GM18858 (cell line): ENCODE data around the gene RREB1.

Experiments
- ATAC-seq: cut with Tn5 transposase; IDR thresholded peaks from one replicate; pipeline ENCODE4 v1.9.1; 2021; ENCODE audit not compliant: unreplicated experiment

The RREB1 gene

GRCh38 chr6:7218406-7218988 lies 110.7 kb downstream of the RREB1 start:
- no peak for ATAC-seq

DNA sequence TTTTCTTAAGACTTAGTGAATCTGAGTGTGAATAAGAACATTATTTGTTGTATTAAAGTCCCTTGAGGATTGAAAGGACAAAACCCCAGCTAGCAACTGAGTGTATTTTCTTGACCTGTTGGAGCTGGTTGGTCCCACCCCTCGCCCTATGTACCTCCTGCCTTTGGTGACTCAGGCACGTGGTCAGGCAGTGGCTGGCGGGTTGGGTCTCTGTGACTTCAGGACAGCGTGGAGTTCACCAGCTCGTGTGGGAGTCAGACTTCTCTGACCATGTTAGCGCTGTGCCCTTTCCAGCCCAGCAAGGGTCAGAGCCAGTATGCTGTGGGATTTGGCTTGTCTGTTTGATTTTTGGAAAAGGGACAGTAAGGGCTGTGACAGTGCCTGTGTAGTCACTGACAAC lies 111.5 kb downstream of the RREB1 start:
- ATAC-seq: no peak

- no peak for ATAC-seq
Observed at GRCh38 chr6:7222197-7222596, 114.4 kb downstream of the RREB1 start.

DNA sequence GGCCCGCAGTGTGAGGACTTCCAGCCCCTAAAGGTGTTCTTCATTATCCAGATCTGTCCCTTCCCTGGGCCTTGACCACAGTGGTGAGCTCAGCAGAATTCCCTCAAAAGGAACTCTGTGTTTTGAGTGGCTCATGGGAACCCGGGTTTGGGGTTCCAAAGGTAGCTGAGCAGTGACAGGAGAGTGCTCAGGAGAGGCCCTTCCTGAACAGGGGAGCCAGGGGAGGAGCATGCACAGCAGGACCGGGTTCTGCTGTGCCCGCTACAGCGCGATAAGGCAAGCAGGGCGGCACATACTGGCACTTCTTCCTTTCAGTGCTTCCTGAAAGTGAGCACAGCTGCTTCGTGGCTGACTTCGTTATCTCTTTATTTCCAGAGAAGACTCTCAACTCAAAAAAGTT lies 117.0 kb downstream of the RREB1 start:
- ATAC-seq: no peak

GRCh38 chr6:7228662-7229375 lies 121.1 kb downstream of the RREB1 start:
- ATAC-seq: no peak

GRCh38 chr6:7229376-7230326 lies 121.9 kb downstream of the RREB1 start:
- no peak for ATAC-seq

- ATAC-seq: no peak
Observed at GRCh38 chr6:7230327-7230691, 122.5 kb downstream of the RREB1 start.

GRCh38 chr6:7230956-7231713 lies 123.4 kb downstream of the RREB1 start:
- ATAC-seq: no peak

GRCh38 chr6:7232351-7232750 lies 124.6 kb downstream of the RREB1 start:
- no peak for ATAC-seq

DNA sequence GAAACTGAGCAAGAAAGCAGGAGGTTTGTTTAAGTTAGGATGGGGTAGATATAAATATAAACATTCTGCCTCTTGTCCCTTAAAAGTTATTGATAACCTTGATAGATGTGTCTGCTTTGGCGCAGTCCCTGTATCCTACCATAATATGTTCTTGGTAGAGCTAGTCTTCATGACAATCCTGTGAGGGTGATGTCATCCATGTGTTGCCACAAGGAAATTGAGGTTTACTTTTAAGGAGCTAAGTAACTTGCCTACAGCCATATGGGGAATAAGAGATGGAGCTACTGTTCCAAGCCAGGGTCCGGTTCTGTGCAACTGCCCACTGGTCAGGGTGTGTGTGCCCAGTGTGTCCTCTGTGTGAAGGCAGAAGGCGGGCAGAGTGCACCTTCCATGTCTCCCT lies 126.8 kb downstream of the RREB1 start:
- ATAC-seq: no peak

DNA sequence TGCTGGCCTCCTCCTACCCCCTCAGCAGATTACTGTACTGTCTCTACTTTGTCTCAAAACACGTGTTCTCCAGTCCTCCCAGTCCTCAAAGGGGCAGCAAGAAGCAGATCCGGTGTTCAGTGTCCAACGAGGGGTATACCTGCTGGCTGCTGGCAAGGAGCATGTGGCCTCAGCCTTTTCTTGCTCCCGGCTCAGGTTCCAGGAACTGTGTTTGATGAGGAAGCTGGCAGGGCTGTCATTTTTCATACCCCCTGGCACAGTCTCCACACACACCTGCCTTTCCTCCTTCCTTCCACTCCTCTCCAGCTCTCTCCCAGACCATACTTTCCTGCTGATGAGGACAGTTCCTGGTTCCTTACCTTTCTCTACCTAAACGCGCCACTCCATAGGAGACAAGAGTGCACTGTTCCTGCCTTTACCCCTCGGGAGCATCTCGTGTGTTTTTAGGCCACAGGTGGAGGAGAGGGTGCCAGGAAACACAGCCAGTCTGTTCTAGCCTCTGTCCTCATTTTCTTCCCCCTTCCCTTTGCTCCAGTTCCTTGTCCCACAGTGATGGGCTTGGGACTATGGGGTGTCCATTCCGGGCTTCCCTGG lies 128.0 kb downstream of the RREB1 start:
- no peak for ATAC-seq

- ATAC-seq: peak; percentile 56
Observed at GRCh38 chr6:7236306-7237209, 128.8 kb downstream of the RREB1 start.

- ATAC-seq: no peak
Observed at GRCh38 chr6:7237653-7238188, 130.0 kb downstream of the RREB1 start.

DNA sequence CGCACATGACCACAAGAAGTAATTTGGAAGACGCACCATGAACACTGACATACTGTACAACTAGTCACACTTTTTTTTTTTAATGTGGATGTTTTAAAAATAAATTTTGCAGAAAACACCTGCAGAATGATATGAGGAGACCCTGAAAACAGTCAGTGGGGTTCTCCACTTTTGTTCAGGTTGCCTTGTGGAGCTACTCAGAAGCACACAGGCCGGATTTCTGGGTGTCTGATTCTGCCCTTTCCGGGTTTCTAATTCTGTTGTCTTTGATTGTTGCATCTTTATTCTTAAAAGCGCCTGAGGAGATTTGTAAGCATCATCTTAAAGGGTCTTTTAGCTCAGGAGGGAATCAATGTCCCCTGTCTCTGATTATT lies 130.8 kb downstream of the RREB1 start:
- no peak for ATAC-seq

- ATAC-seq: no peak
Observed at GRCh38 chr6:7238900-7239589, 131.3 kb downstream of the RREB1 start.

DNA sequence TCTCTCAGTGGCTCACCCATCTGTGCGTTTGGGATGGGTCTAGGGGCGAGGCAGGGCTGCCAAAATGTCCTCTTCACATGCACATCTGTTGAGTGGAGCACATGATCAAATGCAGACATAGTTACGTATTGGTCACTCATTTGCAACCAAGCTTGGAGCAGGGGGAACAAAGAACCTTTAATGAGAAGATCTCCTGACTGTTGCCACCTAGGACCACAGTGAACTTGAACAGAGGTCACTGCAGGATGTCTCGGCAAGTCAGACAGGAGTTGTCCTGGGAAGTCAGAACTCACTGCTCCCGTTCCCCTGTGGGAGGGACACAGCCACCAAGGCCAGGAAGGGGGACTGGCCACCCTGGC lies 131.8 kb downstream of the RREB1 start:
- ATAC-seq: no peak

- no peak for ATAC-seq
Observed at GRCh38 chr6:7240351-7240750, 132.6 kb downstream of the RREB1 start.

GRCh38 chr6:7241160-7241559 lies 133.4 kb downstream of the RREB1 start:
- ATAC-seq: no peak
